HK-2 (cell line): Measurements from ENCODE around the gene TTLL9.
A peak's percentile ranks its signal among the peaks of the same experiment; 100 is the strongest.

Source experiments
- DNase-seq: peaks from one replicate; pipeline ENCODE4 v3.0.0-alpha.2; 2018; ENCODE audit not compliant: unreplicated experiment

Gene TTLL9

DNA sequence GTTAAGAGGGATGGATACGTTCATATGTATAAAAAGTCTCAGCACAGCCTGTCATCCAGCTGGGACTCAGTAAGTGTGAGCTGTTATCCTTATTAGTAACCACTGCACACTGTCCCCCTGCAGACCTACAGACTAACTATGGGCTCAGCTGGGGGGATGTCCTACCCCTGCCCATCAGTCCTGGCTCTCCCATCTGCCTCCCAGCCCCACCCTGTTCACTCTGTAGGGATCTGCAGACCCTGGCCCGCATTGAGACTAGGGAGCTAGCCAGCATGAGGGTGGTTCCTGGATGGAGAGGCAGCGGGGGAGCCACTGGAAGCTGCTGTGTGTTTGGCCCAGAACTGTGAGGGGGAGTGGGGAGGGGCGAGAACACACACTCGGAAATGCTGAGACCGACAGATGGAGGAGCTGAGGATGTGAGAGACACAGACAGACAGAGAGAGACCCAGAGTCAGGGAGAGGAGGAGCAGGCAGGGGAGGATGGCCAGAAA is 114.6 kb downstream of the TTLL9 start:
- no peak for DNase-seq

DNA sequence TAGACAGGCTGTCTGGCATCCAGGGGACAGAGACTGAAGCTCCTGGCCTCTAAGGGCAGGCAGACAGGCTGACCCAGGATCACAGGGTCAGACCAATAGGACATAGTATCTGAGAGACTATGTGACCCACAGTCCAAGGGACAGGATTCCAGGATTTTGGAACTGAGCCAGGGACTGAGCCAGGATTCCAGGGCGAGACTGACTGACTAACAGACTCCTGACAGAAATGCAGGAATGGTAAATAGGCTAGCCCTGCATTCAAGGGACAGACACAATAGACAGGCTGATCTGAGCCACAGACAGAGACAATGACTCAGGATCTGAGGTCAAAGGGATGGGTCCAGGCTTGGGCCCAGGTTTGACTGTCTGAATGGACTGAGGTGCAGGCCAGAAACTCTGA is 117.3 kb downstream of the TTLL9 start:
- DNase-seq, result peak; percentile 60

DNA sequence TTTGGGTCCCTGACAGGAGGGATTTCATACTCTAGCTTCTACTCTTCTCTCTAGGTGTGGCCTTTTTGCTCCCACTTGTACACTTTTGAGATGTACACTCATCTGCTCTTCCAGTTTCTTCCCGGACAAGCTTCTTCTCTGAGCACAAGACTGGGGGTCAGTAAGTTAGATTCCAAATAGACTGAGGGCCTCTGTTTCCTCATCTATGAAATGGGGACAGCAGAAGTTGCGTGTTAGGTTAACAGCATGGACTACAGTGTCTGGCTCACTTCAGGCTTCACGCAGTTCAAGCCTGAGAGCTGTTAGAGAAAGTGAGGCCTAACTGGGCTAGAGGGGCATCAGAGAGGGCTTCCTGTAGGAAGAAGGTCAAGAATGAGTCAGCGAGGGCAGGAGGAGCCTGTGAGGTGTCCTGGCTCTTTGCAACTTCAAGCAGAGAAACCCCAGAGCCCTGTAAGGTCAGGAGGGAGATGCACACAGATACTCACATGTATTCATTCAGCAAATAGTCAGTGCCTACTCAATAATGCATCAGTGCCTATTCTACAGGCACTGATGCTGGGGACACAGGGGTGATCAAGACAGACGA is 118.1 kb downstream of the TTLL9 start:
- no peak for DNase-seq

DNA sequence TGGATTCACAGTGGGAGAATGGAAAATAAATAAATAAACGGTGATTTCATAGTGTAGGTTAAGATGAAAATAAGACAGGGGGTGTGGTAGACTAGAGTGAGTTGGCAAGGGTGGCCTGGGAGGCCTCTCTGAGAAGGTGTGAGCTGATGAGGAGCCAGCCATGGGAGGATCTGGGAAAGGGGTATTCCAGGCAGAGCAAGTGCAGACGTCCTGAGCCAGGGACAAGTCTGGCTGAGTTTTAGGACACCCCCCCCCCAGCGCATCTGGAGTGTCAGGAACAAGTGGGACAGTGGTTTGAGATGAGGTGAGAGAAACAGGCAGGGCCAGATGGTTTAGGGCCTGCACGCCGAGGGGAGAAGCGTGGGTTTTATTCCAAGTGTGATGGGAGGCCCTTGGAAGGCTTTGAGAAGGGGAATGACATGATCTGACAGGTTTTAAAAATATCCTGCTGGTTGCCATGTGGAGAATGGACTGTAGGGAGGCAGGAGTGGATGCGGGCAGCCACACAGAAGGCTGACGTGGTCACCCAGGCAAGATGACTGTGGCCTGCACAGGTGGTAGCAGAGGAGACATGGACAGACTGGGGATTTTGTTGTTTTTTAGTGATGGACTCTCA is 118.7 kb downstream of the TTLL9 start:
- DNase-seq, result no peak

DNA sequence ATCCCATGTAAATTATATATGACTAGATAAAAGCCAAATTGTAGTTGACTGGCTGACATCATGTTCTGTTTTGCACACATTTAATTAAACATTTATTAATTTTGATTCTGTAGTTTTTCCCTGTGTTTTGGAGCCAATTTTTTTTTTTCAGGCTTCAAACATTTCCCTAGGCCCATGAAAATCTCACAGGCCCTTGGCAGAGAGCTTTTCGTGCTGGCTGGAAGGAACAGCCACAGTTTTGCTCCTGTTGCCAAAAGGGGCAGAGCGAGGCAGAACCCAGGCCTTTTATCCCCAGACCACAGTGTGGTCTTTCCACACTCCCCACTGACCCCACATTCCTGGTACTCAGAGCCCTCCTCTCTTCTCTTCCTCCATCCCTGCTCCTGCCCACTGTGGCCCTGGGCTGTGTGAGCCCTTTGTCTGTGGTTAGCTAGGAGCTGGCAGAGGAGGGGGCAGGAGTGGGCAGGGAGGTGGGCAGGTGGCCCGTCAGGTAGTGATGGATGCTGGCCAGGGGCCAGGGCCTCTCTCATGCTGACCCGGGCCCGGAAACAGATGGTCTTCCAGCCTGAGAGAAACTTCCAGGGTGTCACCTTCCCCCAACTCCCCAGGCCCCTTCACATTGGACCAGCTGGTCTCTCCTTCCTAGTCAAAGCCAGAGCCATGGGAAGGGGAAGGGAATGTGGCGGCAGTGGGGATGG is 120.4 kb downstream of the TTLL9 start:
- no peak for DNase-seq

DNA sequence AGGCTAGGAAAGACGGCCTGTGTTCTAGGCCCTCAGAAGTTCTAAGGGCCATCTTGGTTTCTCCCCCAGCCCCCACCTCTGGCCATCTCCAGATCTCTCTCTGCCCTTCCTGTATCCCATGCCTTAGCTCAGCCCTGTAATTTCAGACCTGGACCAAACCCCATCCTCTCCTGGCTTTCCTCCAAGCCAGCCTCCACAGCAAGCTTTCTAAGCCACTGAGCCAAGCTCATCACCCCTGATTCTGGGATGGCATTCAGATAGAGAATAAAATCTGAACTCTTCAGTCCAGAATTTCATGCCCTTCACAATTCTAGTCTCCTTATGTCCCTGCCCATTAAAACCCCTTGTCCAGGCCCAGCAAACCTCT is 120.9 kb downstream of the TTLL9 start:
- no peak for DNase-seq

DNA sequence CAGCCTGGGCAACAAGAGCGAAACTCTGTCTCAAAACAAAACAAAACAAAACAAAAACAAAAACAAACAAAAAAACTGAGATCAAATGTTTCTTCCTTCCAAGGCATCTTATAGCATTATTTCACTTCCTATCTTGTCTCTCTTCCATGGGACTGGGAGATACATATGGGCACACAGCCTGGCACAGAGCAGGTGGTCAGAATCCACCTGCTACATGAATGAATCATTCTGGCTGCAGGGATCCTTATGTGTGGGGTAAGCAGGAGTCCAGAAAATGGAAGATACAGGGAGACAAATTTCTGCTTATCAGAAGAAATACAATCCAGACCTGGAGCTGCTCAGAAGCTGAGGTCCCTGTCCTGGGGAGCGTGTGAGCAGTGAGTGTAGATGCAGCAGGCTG is 121.7 kb downstream of the TTLL9 start:
- DNase-seq, result no peak
